Glomerular endothelial cell (primary cell): ENCODE data around the gene CEP83. TPM values are rescaled to one million over a fixed set of nuclear protein-coding genes. Genes with fewer than 3 reads are reported as not detected.

ENCODE experiments used
- DNase-seq: peaks from one replicate; pipeline ENCODE4 v3.0.0-alpha.2; 2011; ENCODE audit warnings: low read depth, low spot score; ENCODE audit errors: extremely low read depth
- total RNA-seq: library from RNA; depleted of rRNA; stranded (reverse); fragments of >200 nt; gene quantifications from 2 replicates; pipeline ENCODE4 v1.2.3, GENCODE V29; 2015

The CEP83 gene
- total RNA-seq, 1 donor from 2014 or later, result 13.0 TPM

- DNase-seq, result no peak
Measured at GRCh38 chr12:94276725-94277124, 182.9 kb downstream of the CEP83 start.

GRCh38 chr12:94273272-94273671 is 186.4 kb downstream of the CEP83 start:
- DNase-seq, result no peak

DNA sequence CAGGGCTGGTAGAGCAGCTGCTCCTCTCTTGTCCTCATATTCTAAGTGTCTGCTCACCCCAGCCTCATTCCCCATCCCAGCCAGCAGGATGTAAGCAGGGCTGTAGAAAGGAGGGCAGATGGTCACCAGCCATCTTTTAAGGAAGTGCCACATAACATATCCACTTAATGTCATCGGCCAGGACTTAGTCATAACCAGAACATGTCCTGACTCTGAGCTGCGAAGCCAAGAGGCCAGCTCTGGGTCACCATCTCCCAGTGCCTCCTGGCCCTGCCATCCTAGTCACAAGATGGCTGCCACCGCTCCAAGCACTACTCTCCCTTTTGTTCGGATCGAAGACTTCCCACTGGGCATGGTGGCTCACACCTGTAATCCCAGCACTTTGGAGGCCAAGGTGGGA is 187.4 kb downstream of the CEP83 start:
- no peak for DNase-seq

- no peak for DNase-seq
Measured at GRCh38 chr12:94271351-94271750, 188.3 kb downstream of the CEP83 start.

DNA sequence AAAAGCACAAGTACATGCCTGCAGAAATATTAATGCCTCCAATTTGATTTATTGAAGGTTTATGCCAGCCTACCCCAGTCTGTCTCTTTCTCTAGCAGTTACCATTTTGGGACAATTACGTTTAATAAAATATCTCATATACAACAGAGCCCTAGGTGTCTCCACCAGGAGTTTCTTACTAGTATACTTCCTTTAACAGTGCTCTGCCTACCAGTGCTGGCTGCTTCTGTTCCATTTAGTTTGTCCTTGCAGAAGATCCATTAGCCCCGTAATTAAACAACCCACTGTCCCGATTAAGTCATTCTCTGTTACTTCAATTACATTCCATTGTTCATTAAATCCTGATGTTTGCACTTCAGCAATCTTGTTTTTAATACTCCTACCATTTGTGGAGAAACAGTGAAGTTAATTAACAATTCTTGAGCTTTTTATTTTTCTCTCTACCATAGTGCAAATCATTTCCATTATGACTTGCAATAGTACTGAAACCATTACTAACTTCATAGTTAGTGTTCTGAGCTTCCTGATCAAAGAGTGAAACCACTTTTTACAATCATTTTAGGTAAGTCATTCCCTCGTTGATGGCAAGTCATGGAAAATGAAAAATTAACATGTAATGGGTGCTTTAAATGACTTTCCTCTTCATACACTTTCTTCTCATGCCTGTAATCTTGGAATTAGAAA is 190.2 kb downstream of the CEP83 start:
- no peak for DNase-seq

DNA sequence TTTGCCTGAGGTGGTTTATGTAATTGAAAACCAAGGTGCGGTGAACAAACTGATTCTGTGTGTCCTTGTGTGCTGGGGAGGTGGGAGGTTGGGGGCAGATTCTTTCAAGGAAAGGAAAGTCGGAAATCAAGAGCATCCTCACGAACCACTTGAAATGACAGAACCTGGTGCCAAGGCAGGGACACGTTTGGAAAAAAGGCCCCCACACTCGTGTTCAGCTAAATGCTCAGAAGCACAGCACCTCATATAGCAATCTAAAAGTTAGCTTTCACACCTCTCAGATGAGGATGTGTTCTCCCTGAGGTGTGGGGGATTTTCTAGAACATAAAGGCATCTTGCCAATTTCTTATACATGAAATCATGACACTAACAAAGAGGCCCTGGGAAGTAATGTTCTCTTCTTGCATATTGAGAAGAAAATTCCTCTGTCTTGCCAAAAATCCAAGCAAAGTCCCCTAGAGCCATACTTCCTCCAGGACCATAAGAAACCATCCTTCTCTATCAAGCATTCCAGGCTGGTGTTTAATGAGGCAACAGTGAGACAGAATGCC is 191.7 kb downstream of the CEP83 start:
- DNase-seq, result no peak

GRCh38 chr12:94267537-94267872 is 192.2 kb downstream of the CEP83 start:
- no peak for DNase-seq

GRCh38 chr12:94266796-94267536 is 192.7 kb downstream of the CEP83 start:
- no peak for DNase-seq

- no peak for DNase-seq
Measured at GRCh38 chr12:94265966-94266745, 193.5 kb downstream of the CEP83 start.

- DNase-seq, result no peak
Measured at GRCh38 chr12:94265539-94265938, 194.1 kb downstream of the CEP83 start.

DNA sequence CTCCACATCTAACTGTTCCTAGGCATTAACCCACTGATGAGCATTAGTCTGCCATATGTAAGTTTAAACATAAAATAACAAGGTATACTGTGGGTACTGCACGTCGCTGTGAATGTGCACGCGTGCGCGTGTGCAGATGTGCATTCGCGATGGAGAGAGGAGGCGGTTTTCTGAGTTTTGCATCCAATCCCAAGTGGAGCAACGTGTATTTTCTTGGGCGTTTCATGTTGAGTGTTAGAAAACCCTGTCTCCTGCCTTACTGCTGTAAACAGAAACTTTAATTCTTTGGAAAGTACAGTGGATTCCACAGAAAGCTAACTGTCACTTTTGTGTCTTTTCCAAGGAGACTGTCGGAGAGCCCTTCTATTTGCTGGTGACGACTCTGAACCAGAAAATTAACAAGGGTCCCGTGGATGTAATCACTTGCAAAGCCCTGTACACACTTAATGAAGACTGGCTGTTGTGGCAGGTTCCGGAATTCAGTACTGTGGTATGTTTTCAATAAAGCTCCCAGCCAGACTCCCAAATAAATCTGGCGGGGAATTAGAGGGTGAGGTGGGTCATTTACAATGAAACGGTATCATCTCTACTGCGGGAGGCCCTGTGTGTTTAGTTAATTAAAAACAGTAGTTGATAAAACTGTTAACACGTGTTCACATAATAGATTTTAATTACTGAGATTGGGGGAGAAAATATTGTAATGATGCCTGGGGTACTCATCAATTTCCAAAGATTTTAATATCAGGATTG is 194.8 kb downstream of the CEP83 start:
- DNase-seq, result no peak

- no peak for DNase-seq
Measured at GRCh38 chr12:94263905-94264561, 195.6 kb downstream of the CEP83 start.

DNA sequence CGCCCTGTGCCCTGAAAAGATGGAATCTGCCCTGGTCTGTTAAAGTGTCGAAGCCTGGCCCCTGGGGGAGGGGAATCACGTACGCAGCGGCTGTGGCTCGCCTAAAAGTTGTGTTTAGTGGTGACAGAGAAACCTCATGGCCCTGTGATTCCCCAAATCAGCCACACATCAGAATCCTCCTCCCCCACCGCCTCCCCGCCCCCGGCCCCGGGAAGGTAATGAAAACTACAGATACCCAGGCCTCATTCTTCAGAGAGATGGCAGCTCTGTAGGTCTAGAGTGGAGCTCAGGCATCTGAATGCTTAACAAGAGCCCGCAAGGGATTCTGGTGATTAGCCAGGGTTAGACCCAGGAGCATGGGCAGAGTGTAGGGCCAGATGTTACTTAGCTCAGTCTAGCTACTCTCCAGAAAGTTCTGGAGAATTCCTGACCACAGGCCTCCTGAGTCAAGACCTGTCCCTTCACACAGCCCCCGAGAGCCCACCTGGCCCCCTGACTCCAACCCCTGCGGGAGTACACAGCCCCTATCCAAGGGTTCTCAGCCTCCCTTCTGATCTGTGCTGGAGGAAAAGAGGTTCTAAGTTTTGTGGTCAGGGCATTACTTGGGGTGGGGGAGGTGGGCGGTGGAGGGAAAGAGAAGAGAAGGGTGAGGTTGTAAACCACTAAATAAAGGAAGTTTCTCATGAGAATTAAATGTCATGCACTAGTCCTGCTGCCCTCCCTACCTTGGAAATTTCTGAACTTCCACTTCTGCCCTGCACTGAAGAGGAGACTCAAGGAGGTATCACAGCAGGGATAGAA is 196.5 kb downstream of the CEP83 start:
- no peak for DNase-seq

GRCh38 chr12:94262228-94263010 is 197.2 kb downstream of the CEP83 start:
- DNase-seq, result no peak

DNA sequence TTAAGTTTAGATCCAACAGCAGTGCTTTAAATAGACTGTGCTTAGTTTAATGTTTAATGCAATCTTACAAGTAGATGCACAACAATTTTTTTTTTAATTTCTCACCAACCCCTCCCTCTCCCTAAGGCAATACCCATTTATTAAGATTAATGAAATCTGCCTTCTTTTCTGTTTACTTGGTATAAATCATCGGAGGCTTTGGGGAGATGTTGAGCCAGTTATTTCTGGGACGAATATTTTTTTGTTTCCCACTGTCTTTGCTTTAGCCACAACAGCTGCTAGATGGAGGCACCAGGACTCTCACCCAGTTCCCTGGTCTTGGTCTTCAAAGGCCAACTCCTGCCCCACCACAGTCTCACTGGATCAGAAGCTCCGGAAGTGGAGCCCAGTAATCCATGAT is 197.9 kb downstream of the CEP83 start:
- no peak for DNase-seq

- DNase-seq, result no peak
Measured at GRCh38 chr12:94261119-94261518, 198.5 kb downstream of the CEP83 start.

DNA sequence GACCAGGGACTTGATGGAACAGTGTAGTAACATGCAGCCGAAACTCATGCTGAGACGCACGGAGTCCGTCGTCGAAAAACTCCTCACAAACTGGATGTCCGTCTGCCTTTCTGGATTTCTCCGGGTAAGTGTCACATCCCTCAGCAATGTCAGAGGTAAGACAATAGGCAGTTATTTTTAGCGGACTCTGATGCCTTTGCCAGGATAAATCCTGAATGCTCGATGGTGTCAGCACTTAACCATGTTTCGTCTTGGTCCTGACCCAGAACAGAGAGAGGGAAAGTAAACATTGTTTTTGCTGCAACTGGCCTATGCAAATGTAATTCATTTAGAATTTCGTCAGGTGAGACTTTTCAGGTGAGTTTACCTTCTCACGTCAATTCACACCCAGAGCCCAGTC is 198.9 kb downstream of the CEP83 start:
- DNase-seq, result no peak

DNA sequence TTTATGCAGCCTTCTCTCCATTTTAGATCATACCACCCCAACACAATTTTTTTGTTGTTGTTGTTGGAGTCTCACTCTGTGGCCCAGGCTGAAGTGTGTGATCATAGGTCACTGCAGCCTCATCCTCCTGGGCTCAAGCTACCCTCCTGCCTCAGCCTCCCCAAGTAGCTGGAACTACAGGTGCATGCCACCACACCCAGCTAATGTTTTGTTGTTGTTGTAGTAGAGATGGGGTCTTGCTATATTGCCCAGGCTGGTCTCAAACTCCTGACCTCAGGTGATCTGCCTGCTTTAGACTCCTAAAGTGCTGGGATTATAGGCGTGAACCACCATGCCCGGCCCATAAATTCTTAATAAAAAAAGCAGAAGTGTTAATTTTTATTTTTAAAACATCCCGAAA is 199.7 kb downstream of the CEP83 start:
- DNase-seq, result no peak

GRCh38 chr12:94258593-94258992 is 201.1 kb downstream of the CEP83 start:
- DNase-seq, result no peak
